ENCODE data around the gene DNAH9.

DNA sequence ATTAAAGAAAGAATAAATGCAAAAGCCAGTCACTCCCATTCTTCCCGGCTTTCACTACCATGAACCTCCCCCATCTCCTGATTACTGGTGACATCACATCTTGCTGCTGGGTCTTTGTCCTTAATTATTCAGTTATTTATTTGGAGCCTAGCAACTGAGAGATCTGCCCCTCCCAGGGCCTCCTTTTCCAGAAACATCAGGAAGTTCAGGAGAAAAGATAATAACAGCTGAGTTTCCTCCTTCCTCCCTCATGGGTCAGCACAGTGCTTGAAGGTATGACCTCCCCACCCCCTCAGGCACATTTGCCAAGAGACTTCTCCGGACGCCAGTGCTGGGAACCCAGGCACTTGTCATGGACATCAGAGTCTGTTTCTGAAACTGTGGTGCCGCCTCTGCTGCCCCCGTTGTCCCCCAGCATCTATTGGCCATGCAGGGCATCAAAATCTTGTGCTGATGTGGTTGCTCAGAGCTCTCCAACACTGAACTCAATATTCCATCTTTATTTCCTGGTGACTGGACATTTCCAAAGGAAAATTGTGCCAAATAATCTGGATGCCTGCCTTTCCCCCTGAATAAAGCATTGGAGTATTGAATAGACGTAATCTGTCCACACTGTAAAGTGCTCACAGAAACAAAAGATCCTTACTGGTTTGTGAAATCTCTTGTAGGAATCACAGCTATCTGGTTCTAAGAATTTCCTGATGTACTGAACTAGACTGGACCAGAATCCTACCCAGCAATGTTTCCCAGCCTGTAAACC, 327.2 kb downstream of the DNAH9 start:
- TF ChIP-seq, protein P1, sequence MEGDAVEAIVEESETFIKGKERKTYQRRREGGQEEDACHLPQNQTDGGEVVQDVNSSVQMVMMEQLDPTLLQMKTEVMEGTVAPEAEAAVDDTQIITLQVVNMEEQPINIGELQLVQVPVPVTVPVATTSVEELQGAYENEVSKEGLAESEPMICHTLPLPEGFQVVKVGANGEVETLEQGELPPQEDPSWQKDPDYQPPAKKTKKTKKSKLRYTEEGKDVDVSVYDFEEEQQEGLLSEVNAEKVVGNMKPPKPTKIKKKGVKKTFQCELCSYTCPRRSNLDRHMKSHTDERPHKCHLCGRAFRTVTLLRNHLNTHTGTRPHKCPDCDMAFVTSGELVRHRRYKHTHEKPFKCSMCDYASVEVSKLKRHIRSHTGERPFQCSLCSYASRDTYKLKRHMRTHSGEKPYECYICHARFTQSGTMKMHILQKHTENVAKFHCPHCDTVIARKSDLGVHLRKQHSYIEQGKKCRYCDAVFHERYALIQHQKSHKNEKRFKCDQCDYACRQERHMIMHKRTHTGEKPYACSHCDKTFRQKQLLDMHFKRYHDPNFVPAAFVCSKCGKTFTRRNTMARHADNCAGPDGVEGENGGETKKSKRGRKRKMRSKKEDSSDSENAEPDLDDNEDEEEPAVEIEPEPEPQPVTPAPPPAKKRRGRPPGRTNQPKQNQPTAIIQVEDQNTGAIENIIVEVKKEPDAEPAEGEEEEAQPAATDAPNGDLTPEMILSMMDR (IDR thresholded peaks at IDR 0.05; ENCODE audit: poor library complexity, severe bottlenecking): no peak
- TF ChIP-seq POLR2AphosphoS5 (IDR thresholded peaks at IDR 0.05) (no peak), EP300 (conservative IDR thresholded peaks at IDR 0.05; ENCODE audit: poor library complexity, severe bottlenecking) (no peak)

Measured in neural cell (in vitro differentiated cells).